GM21723 (cell line): ENCODE data around the gene NUDT1.

Experiments
- ATAC-seq: cut with Tn5 transposase; IDR thresholded peaks from one replicate; pipeline ENCODE4 v1.9.1; 2021; ENCODE audit warnings: mild to moderate bottlenecking, moderate library complexity; ENCODE audit not compliant: unreplicated experiment

NUDT1 gene

DNA sequence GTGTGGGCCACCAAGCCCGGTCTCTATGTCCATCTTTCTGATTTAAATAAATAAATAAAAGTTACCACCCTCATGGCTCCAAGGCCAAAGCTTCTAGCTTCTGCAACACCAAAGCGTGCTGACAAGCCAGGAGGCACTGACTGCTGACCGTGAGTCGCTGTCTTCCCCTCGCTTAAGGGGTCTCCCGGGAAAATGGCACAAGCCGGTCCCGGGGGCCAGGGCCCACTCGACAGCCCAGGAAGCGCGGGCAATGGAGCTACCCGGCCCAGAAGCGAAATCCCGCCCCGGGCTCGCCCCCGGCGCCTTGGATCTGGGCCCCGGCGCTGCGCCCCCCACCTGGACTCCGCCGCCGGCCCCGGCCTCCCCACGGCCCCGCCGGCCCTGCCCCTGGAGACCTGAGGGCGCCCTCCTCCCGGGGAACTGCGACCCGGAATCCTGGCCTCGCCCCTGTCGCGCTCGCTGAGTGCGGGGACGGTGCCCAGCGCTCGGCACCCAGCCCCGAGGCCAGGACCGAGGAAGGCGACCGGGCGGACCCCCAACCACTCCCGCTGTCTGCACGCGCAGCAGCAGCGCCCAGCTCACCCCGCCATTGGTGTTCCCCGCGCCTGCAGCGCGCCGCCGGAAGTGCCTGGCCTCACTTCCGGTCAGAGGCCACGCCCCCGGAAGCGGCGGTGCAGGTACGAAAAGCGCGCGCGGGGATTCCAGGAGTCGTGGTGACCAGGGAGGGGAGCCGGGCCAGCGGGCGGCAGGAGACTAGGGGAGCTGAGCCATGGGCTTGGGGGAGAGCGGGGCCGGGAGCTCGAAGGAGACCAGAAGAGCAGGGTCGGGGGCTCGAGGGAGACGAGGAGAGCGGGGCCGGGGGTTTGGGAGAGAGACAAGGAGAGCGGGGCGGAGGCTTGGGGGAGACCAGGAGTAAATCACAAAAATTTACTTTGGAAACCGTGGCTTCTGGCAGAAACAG is at the start of gene NUDT1, which contains the start of gene MRM2:
NUDT1 (plus strand) TSS at position 647 of the 961 bp plus-strand sequence. CDS start 2,349 bp downstream, outside the sequence.
MRM2 (minus strand) TSS at position 626 of the 961 bp plus-strand sequence; CDS start at position 590, 36 bp downstream.
- peak; percentile 64 for ATAC-seq

- ATAC-seq = no peak
Measured at GRCh38 chr7:2192831-2193534, 49.0 kb upstream of the NUDT1 start.

GRCh38 chr7:2193575-2194305 is 48.3 kb upstream of the NUDT1 start:
- ATAC-seq = no peak

DNA sequence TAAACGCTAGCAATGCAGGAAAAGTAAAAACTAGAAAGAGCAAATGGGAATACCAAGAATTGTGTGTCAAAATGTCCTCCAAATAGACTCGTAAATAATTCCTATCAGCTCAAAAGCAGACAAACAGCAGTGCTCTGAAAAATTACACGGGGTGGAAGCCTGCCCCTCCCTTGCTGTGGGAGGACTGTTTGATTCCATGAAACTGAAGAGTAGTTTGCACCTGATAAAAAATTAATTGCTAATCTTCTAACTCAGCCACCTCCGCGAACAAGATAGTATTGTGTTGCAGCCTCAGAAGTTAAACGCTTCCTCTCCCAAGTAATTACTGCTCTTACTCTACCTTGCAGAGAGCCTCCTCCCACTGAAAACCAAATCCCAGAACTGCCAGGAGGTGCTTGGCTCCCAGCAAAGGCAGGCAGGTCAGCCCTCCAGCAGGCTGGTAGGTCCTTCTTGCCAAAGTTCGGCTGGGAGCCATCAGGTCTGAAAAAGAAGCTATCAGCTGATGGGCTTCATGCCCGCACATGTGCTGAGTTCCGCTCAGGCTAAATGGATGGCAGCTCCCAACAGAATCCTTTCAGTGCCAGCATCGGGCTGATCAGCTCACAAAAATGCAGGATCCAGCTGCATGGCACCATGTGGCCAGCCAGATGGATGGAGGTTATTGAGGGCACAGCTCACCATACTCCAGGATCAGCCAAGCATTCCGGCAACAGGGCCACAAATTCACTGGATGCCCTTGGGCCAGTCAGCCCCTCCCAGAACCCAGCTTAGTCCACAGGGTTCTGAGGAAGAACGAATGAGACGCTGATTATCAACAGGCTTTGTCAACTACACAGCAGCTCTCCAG is 46.4 kb upstream of the NUDT1 start:
- ATAC-seq = no peak

DNA sequence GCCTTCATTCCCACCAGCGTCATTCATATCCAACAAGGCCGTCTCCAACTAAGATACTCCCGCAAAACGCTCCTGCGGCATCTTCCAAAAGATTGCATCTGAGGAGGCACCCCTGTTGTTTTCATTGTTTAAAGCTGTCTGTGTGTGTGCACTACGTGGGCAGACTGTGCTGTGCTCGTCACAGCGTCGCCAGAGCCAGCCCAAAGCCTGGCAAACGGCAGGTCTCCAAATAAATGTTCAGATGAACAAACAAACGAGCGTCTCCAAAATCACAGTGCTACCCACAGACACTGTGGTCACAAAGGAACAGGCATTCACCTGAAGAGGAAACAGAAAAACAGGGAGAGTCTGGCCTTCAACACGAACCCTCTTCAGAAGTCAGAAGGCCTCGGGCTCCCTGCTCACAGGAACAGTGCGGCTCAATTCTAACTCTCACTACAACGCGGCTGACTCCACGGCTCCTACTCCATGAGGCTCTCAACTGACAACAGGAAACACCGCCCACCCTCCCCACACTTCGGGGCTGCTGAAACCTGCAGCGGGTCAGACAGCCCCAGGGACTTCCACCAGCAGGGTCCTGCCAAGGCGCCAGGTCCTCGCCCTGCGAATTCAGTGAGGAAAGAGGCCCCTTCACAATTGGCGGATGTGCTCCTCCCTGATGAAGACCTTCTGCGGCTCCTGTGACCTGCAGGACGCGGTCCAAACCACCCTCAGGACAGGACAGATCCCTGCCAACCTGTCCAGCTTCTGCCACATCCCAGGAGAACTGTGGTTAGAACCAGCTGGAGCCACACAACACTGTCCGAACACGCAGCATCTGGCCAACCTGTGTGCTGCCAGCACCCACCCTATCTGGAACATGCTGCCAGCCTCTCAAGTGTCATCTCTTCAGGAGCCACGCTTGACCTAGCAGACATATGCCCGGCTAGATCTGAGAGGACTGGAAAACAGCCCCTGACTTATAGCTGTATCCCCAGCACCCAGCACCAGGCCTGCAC is 45.3 kb upstream of the NUDT1 start:
- no peak for ATAC-seq

GRCh38 chr7:2197436-2198155 is 44.4 kb upstream of the NUDT1 start:
- ATAC-seq = no peak

DNA sequence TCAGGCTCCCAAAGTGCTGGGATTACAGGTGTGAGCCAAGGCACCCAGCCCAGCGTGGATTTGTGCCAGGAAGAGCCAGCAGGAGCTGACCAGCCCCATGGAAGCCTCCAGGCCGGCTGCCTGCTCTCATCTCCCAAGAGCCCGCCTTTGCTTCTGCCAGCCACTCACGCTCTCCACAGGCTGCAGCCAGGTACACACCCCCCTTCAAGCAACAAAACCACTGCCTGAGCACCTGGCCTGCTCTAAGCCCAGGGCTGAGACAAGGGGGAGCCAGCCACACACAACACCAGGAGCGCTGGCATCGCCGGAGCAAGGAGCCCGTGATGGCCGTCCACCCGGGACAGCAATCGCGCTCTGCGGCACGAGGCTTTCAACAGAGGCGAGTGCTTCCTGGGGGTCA is 43.8 kb upstream of the NUDT1 start:
- ATAC-seq = no peak

GRCh38 chr7:2198760-2199159 is 43.3 kb upstream of the NUDT1 start:
- ATAC-seq = no peak

DNA sequence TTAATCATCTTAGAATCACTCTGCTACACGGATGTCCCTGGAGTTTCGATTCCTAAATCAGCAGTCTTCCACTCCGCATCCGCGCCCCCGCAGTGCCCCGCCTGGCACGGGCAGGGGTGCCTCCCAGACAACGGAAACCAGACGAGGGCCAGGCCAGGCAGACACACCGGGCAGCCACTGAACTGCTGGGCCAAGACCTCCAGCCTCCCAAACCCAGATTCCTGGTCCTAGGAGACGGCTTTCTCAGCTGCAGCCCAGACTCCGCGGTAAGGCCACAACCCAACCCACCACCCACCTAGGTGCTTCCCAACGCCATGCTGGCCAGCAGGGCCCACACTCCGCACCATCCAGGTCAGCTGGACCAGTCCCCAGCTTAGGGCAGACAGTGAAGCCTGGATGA is 42.5 kb upstream of the NUDT1 start:
- ATAC-seq = no peak

- no peak for ATAC-seq
Measured at GRCh38 chr7:2199956-2200583, 42.0 kb upstream of the NUDT1 start.

GRCh38 chr7:2200584-2200980 is 41.4 kb upstream of the NUDT1 start:
- no peak for ATAC-seq

GRCh38 chr7:2201128-2201527 is 40.9 kb upstream of the NUDT1 start:
- no peak for ATAC-seq

DNA sequence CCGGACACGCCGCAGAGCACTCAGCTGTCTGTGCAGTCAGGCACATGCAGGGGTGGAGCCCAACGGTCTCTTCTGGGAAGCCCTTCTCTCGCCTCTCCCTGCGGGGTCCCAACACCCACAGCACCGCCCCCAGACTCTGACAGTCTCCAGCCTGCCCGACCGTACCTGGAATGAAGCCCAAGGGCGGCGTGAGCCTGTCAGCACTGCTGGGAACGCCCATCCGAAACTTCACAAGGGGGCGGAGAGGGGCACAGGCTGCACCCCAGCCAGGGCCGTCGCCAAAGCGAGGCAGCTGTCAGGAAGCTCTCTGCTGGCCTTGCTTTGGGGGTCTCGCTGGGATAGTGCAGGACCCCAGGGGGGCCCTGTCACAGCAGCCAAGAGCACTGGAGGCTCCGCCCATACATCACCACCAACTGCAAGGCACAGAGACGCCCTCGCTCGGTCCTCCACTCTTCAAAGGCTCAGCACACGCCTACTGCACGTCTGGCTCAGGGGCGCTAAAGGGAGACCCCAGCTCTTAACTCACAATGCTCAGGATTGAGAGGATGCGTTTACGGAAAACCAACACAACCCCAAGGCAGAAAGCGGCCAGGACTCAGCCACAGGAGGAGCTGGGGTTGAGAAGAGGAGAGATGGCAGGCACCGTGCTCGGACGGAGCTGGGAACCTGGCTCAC is 40.2 kb upstream of the NUDT1 start:
- no peak for ATAC-seq

DNA sequence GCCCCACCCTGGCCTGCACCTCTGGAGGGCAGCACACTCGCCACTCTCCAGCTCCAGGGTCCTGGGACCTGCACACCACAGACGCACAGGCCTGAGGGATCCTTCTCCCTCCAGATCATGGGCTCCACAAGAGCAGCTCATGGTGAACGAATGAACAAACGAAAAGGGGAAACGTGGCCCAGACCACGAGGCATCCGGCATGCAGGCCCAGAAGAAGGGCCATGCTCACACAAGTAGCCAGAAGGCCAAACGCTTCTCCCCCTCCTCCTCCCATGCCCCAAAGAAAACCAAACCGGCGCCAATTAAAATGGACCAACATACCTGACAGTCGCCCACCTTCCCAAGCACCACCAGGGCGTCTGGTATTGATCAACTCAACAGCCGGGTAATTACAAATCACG is 39.7 kb upstream of the NUDT1 start:
- no peak for ATAC-seq

GRCh38 chr7:2202901-2203765 is 38.9 kb upstream of the NUDT1 start:
- ATAC-seq = no peak

DNA sequence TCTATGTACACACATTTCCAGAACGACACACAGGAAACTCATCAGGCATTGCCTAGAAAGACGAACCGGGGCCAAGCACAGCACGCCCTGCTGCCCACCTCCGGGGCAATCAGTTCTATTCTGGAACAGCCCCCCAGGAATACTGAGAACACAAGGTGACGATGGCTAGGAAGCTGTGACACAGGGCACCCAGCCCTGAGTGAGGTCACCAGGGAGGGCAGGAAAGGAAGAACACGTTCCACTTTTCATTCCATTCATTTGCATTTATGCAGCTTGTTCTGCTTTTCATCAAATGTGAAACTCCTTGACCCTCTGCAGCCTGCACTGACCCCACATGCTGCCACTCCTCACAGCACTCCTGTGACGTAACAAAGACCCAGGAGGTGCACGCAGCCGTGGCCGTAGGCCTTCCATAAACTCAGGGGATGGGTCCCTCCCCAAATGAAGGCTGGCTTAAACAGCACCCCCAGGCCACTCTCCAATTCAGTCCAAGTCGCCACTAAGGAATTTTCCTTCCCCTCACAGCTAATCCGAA is 38.2 kb upstream of the NUDT1 start:
- no peak for ATAC-seq
